Measurements from ENCODE around the gene NUP85. TPM values are rescaled to one million over a fixed set of nuclear protein-coding genes. Genes with fewer than 3 reads are reported as not detected.

The NUP85 gene
- total and polyA plus RNA-seq, 2 of the 4 experiments (the other 2 are of a cell fraction) = 29.4 to 54.4 TPM

DNA sequence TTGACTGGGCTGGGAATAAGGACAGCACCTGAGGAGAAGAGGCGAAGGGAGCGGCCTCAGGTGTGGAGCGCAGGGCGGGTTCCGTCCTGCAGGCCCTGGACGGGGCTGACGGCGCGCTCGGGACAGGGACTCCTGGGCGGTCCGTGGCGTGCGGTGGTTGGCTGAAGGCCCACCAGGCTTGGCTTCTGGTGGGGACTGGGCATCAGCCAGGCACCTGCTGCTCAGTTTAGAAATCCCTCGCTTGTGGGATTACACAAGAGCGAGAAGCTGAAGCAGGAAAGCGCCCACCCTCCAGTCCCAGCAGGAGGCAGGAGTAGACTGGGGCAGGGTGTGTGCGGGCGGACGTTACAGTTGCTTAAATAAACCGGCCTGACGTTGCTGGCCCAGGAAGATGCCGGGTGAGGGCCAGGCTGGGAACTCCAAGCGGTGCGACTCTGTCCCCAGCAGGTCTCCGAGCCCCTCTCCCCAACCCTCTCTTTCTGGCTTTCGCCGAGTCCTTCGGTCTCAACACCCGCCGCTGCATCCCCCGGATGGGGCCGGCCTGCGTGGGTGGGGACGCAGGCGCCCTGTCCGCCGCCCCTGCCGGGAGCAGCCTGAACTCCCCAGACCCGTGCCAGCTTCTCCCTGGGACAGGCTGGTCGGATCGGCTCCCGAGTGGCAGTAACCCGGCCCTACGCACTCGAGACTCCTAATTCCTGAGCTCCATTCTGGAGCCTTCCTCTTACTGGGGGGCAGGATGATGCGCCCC lies 64.9 kb downstream of the NUP85 start:
- no peak overlapping the region for H3K56ac ChIP-seq (ENCODE audit: extremely low read depth, insufficient read depth, low read length)
- H3K4me1 ChIP-seq (ENCODE audit: control insufficient read depth, insufficient read depth, low read length) = peaks cover 14% of the 10 kb centered on the region
- peak overlapping the region; percentile 88 for H3K4me2 ChIP-seq (ENCODE audit: low read depth, low read length)
- H3K9me1 ChIP-seq (ENCODE audit: insufficient read depth, low read length) = 0 out of 2 replicates have a peak, but pooled peaks cover 8% of the 10 kb centered on the region
- H2AK9ac ChIP-seq (replicated peaks; ENCODE audit: low read depth, low read length, poor library complexity) = peak overlapping the region; percentile 90
- H4K5ac ChIP-seq (ENCODE audit: low read depth, low read length) = no peak overlapping the region; the same call in 1 of the 2 replicates
- H3K27me3 ChIP-seq (ENCODE audit: control insufficient read depth, insufficient read depth, low read length) = no peaks in the 10 kb centered on the region
- in situ Hi-C loops (cut with MboI; ENCODE audit: low sequenced_read_pairs) (no loop called here), dilution Hi-C loops (cut with HindIII; ENCODE audit: low sequenced_read_pairs, unreplicated experiment) (no loop called here), intact Hi-C loops (cut with micrococcal nuclease) (loop anchor here (1.0 to 10.0 kb wide), 3 partner anchors 134 to 244 kb away; partner anchors contain the start of genes CASKIN2, GRB2 and TSEN54)
- peak overlapping the region; percentile 47 to 77; a peak in 3 of 4 replicates for H4K8ac ChIP-seq (ENCODE audit: low read depth in 2 of 2, low read length in 2 of 2)
- no peaks in the 10 kb centered on the region; the same call in none of the 2 replicates for H4K20me1 ChIP-seq (ENCODE audit: insufficient read depth, low read length)
- peak overlapping the region; percentile 28 for H3K4ac ChIP-seq (ENCODE audit: low read depth, low read length)
- no peak overlapping the region for H2BK15ac ChIP-seq (ENCODE audit: low read depth, low read length)
- no peak overlapping the region for H2AK5ac ChIP-seq (ENCODE audit: low read depth, low read length)
- peaks cover 16% of the 10 kb centered on the region for H3K36me3 ChIP-seq (ENCODE audit: control insufficient read depth, insufficient read depth, low read length)
- CTCF ChIA-PET = interaction anchor here (0.6 to 3.2 kb wide), 14 partner anchors 9 to 140 kb away, joined by 3 to 18 read pairs (median 4); partner anchors contain the start of genes GGA3, MRPS7 and SLC25A19
- H3K23ac ChIP-seq (ENCODE audit: low read depth, low read length) = peak overlapping the region; percentile 77; the same call in 1 of the 2 replicates
- H3K14ac ChIP-seq (replicated peaks; ENCODE audit: low read depth, low read length) = no peak overlapping the region
- peak overlapping the region; percentile 97 for H2AFZ ChIP-seq (replicated peaks; ENCODE audit: low read length, poor library complexity)
- WGBS, 2 experiments (ENCODE audit: extremely low coverage in 2 of 2, insufficient read length in 1 of 2) = 2% methylated on average over 29 of the region's 47 CpGs; no CpG with 5 or more reads in 1 of the 2 experiments
- BruUV-seq (replicated peaks) = no TSS peak
- H3K9ac ChIP-seq (ENCODE audit: low read depth, low read length) = peak overlapping the region; percentile 74
- POLR2A ChIA-PET (ENCODE audit: unreplicated experiment) = interaction anchor here (1.0 kb wide), 1 partner anchor 8 kb away, joined by 4 read pairs; the partner anchor contains the start of genes GGA3 and MRPS7
- H3K4me3 ChIP-seq (ENCODE audit: insufficient read depth, low read depth, low read length) = peak overlapping the region; percentile 81
- H4K91ac ChIP-seq (ENCODE audit: insufficient read depth, low read depth, low read length) = no peak overlapping the region; the same call in 1 of the 2 replicates
- H3K18ac ChIP-seq (ENCODE audit: low read depth, low read length) = no peak overlapping the region
- peaks cover 4 to 11% of the 10 kb centered on the region in 2 experiments; a peak in 3 of 4 replicates for H3K79me1 ChIP-seq (ENCODE audit: low read depth in 1 of 2, low read length in 2 of 2)
- H2BK5ac ChIP-seq (ENCODE audit: low read depth, low read length, poor library complexity, severe bottlenecking) = peak overlapping the region; percentile 28
- DNase-seq (peak; percentile 76), ATAC-seq (ENCODE audit: low read depth) (peak; percentile 70)
- H2BK20ac ChIP-seq (ENCODE audit: low read depth, low read length) = no peak overlapping the region
- H3K9me3 ChIP-seq (ENCODE audit: control insufficient read depth, insufficient read depth, low read length) = no peaks in the 10 kb centered on the region
- H3K27ac ChIP-seq (ENCODE audit: insufficient read depth, low read length) = peak overlapping the region; percentile 65; the same call in 1 of the 2 replicates
- H2BK120ac ChIP-seq (ENCODE audit: low read depth, low read length) = no peak overlapping the region
- TF ChIP-seq MXI1 (IDR thresholded peaks at IDR 0.05; ENCODE audit: borderline replicate concordance, low read depth, low read length) (no peak; the same call in 1 of the 2 replicates), NFE2L2 (IDR thresholded peaks at IDR 0.05; ENCODE audit: low read depth, low read length) (no peak), CEBPB (IDR thresholded peaks at IDR 0.05; ENCODE audit: low read depth, low read length) (peak; percentile 87), POLR2A (IDR thresholded peaks at IDR 0.05; ENCODE audit: low read depth, low read length) (peak; percentile 79; the same call in 1 of the 2 replicates), MAFK (IDR thresholded peaks at IDR 0.05; ENCODE audit: low read depth, low read length) (no peak), MAZ (IDR thresholded peaks at IDR 0.05; ENCODE audit: borderline replicate concordance, low read depth, low read length) (no peak; the same call in 1 of the 2 replicates), BHLHE40 (IDR thresholded peaks at IDR 0.05; ENCODE audit: low read depth, low read length) (peak; percentile 44; the same call in 1 of the 2 replicates), RFX5 (IDR thresholded peaks at IDR 0.05; ENCODE audit: low read depth, low read length) (no peak), RAD21 (IDR thresholded peaks at IDR 0.05; ENCODE audit: low read length) (peak; percentile 63), FOS (IDR thresholded peaks at IDR 0.05; ENCODE audit: low read depth, low read length) (no peak)
- TF ChIP-seq, protein P1, sequence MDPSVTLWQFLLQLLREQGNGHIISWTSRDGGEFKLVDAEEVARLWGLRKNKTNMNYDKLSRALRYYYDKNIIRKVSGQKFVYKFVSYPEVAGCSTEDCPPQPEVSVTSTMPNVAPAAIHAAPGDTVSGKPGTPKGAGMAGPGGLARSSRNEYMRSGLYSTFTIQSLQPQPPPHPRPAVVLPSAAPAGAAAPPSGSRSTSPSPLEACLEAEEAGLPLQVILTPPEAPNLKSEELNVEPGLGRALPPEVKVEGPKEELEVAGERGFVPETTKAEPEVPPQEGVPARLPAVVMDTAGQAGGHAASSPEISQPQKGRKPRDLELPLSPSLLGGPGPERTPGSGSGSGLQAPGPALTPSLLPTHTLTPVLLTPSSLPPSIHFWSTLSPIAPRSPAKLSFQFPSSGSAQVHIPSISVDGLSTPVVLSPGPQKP (IDR thresholded peaks at IDR 0.05; ENCODE audit: borderline replicate concordance, low read depth, low read length) = no peak
- TF ChIP-seq, protein P2, sequence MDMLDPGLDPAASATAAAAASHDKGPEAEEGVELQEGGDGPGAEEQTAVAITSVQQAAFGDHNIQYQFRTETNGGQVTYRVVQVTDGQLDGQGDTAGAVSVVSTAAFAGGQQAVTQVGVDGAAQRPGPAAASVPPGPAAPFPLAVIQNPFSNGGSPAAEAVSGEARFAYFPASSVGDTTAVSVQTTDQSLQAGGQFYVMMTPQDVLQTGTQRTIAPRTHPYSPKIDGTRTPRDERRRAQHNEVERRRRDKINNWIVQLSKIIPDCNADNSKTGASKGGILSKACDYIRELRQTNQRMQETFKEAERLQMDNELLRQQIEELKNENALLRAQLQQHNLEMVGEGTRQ (IDR thresholded peaks at IDR 0.05; ENCODE audit: low read depth, low read length) = no peak
- TF ChIP-seq, protein P3, sequence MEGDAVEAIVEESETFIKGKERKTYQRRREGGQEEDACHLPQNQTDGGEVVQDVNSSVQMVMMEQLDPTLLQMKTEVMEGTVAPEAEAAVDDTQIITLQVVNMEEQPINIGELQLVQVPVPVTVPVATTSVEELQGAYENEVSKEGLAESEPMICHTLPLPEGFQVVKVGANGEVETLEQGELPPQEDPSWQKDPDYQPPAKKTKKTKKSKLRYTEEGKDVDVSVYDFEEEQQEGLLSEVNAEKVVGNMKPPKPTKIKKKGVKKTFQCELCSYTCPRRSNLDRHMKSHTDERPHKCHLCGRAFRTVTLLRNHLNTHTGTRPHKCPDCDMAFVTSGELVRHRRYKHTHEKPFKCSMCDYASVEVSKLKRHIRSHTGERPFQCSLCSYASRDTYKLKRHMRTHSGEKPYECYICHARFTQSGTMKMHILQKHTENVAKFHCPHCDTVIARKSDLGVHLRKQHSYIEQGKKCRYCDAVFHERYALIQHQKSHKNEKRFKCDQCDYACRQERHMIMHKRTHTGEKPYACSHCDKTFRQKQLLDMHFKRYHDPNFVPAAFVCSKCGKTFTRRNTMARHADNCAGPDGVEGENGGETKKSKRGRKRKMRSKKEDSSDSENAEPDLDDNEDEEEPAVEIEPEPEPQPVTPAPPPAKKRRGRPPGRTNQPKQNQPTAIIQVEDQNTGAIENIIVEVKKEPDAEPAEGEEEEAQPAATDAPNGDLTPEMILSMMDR (conservative IDR thresholded peaks at IDR 0.05; ENCODE audit: low read depth, low read length) = peak; percentile 63
